Uterus (tissue), 2 donors: Measurements from ENCODE around the gene CCDC106.

Experiments
- POLR2A ChIP-seq, 2 donors: fragments of 450-650 bp; IDR thresholded peaks; one replicate each; pipeline ENCODE4 v1.6.1; 2016; ENCODE audit warnings: antibody characterized with exemption in 2 of 2, mild to moderate bottlenecking in 1 of 2, moderate library complexity in 1 of 2
- TF ChIP-seq, protein P1 (sequence below), 4 experiments: fragments of 200-600 bp in 2 of 4; fragments of 450-650 bp in 2 of 4; sonication (generic) in 2 of 4; IDR thresholded peaks; one replicate each; pipeline ENCODE4 v1.5.1; 2016 to 2019; ENCODE audit warnings: antibody characterized with exemption in 4 of 4, mild to moderate bottlenecking in 2 of 4, moderate library complexity in 1 of 4

DNA sequence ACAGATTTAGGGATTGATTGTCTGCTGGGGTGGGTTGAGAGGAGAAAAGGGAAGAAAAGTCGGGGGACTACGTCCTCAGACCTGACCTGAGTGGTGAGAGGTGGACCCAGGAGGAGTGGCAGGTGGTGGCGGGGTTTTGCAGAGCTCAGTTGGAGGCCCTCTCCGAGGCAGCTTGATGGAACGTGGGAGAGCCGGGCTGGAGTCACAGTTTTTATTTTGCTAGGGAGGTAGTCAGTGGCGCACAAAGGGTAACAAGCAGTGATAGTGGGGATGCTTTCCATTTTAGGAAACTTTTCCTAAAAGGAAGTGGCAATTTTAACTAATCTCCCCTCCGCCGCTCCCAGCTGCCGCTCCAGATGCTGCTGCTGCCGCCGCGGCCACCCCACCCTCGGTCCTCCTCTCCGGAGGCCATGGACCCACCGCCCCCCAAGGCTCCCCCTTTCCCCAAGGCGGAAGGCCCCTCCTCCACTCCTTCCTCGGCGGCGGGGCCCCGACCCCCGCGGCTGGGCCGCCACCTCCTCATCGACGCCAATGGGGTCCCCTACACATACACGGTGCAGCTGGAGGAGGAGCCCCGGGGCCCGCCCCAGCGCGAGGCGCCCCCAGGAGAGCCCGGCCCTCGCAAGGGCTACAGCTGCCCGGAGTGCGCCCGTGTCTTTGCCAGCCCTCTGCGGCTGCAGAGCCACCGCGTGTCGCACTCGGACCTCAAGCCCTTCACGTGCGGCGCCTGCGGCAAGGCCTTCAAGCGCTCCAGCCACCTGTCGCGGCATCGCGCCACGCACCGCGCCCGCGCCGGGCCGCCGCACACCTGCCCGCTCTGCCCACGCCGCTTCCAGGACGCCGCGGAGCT, 5.6 kb upstream of the CCDC106 start:
- TF ChIP-seq, protein P1, sequence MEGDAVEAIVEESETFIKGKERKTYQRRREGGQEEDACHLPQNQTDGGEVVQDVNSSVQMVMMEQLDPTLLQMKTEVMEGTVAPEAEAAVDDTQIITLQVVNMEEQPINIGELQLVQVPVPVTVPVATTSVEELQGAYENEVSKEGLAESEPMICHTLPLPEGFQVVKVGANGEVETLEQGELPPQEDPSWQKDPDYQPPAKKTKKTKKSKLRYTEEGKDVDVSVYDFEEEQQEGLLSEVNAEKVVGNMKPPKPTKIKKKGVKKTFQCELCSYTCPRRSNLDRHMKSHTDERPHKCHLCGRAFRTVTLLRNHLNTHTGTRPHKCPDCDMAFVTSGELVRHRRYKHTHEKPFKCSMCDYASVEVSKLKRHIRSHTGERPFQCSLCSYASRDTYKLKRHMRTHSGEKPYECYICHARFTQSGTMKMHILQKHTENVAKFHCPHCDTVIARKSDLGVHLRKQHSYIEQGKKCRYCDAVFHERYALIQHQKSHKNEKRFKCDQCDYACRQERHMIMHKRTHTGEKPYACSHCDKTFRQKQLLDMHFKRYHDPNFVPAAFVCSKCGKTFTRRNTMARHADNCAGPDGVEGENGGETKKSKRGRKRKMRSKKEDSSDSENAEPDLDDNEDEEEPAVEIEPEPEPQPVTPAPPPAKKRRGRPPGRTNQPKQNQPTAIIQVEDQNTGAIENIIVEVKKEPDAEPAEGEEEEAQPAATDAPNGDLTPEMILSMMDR (IDR thresholded peaks at IDR 0.05), result no peak
- TF ChIP-seq POLR2A (IDR thresholded peaks at IDR 0.05), result peak in 1 of 2 donors; percentile 30
